Heart left ventricle (tissue), 16 donors: Measurements from ENCODE around the gene BRICD5. TPM values are rescaled to one million over a fixed set of nuclear protein-coding genes. Genes with fewer than 3 reads are reported as not detected.

Experiments
- ATAC-seq, 4 donors: fragments of 200-7000 bp; cut with Tn5 transposase; one replicate each; pipeline ENCODE4 v1.9.1; 2020 to 2022; ENCODE audit warnings: moderate library complexity in 4 of 4, mild to moderate bottlenecking in 3 of 4, moderate number of reproducible peaks in 1 of 4
- DNase-seq, 5 donors: peaks; one replicate each; pipeline ENCODE4 v3.0.0-alpha.2; 2020
- H3K27ac ChIP-seq, 12 donors: fragments of 200-600 bp; sonication (generic) in 4 of 12; one replicate each; pipeline versions ENCODE4 v1.5.0 to v1.8.0; 2016 to 2022; ENCODE audit warnings: mild to moderate bottlenecking in 2 of 12
- H3K27me3 ChIP-seq, 9 donors: fragments of 200-600 bp; sonication (generic) in 2 of 9; one replicate each; pipeline versions ENCODE4 v1.5.1 to v1.8.0; 2016 to 2022; ENCODE audit warnings: mild to moderate bottlenecking in 3 of 9
- H3K36me3 ChIP-seq, 9 donors: fragments of 200-600 bp; sonication (generic) in 2 of 9; one replicate each; pipeline versions ENCODE4 v1.5.0 to v1.8.0; 2018 to 2022; ENCODE audit warnings: mild to moderate bottlenecking in 2 of 9
- H3K4me1 ChIP-seq, 12 donors: fragments of 200-600 bp; sonication (generic) in 4 of 12; one replicate each; pipeline versions ENCODE4 v1.5.0 to v1.8.0; 2016 to 2022; ENCODE audit warnings: mild to moderate bottlenecking in 3 of 12
- H3K4me3 ChIP-seq, 12 donors: fragments of 200-600 bp; sonication (generic) in 4 of 12; one replicate each; pipeline versions ENCODE4 v1.5.0 to v1.8.0; 2017 to 2022; ENCODE audit warnings: mild to moderate bottlenecking in 9 of 12, moderate library complexity in 4 of 12
- H3K9me3 ChIP-seq, 12 donors: fragments of 200-600 bp; sonication (generic) in 4 of 12; one replicate each; pipeline versions ENCODE4 v1.5.0 to v1.8.0; 2016 to 2022; ENCODE audit warnings: mild to moderate bottlenecking in 1 of 12
- CTCF ChIP-seq, 12 donors: fragments of 200-600 bp; sonication (generic) in 4 of 12; IDR thresholded peaks; one replicate each; pipeline versions ENCODE4 v1.5.0 to v1.8.0; 2018 to 2022; ENCODE audit warnings: antibody characterized with exemption in 12 of 12, mild to moderate bottlenecking in 5 of 12
- POLR2A ChIP-seq, 2 donors: fragments of 450-650 bp; IDR thresholded peaks; one replicate each; pipeline ENCODE4 v1.6.1; 2017; ENCODE audit warnings: antibody characterized with exemption in 2 of 2, mild to moderate bottlenecking in 2 of 2, moderate library complexity in 2 of 2
- WGBS, 4 donors: extraction: QIAGEN DNeasy Blood & Tissue Kit in 2 of 4; methylation state at CpG; one replicate each; pipeline versions ENCODE4 v1.1.5 to v1.1.7; 2013 to 2018; 5-methylcytosine and 5-hydroxymethylcytosine counted together
- intact Hi-C, 10 donors: fragments of 100-400 bp; cut with DNase I; formaldehyde crosslinking; loops; one replicate each; pipeline versions ENCODE4 v1.11.1 to v1.14.2; 2022
- polyA plus RNA-seq, 2 donors: library from polyadenylated mRNA; stranded (reverse); fragments of 200-250 nt; gene quantifications; one replicate each; pipeline ENCODE4 v1.2.3, GENCODE V29; 2013
- total RNA-seq, 9 donors: library from RNA; depleted of rRNA in 2 of 9; stranded (reverse); fragments of >200 nt in 2 of 9; fragmentation: NEBNext Ultra II Directional in 3 of 9; extraction: Animal tissue kit (Norgen Biotek cat#: 25700) in 3 of 9; gene quantifications; one replicate each; pipeline versions ENCODE4 v1.1.0 to v1.2.4, GENCODE V29; 2016 to 2023
- donor health status: ischemic (EF 13 %, LVEDD 7.1; RV severe dilation, severe dysfunction).
- donor health status: healthy with polysubstance abuse.
- donor health status: DM: no; HTN: yes; CAD: no.
- donor health status: DM: no; HTN: no; CAD: no.
- donor health status: ischemic (EF 25% LVEDD 6.9; RV normal size, moderate dysfunction).
- donor health status: ischemic (EF 25% LVEDD 5.7; RV mildly dilated, moderate dysfunction).
- donor health status: healthy.
- donor health status: DM: yes; HTN: yes; CAD: no.
- donor health status: ischemic (EF 35%, LVEDD 5.7; RV mildly dilated, moderate dysfunction).
- donor health status: nonischemic (EF 11% LVEDD 7.7; RV severe dilation, severe dysfunction).
- donor health status: DM: yes; HTN: yes; CAD: no.
- donor health status: PGD.
- donor health status: ischemic (EF 29% LVEDD 5.4; RV normal size, mild dysfunction).
- donor health status: nonischemic (EF 23%, LVEDD 6.1; RV moderate dilation, normal function).

Gene BRICD5
- total and polyA plus RNA-seq, 11 donors = 1.7 to 11.7 (median 5.5) TPM

DNA sequence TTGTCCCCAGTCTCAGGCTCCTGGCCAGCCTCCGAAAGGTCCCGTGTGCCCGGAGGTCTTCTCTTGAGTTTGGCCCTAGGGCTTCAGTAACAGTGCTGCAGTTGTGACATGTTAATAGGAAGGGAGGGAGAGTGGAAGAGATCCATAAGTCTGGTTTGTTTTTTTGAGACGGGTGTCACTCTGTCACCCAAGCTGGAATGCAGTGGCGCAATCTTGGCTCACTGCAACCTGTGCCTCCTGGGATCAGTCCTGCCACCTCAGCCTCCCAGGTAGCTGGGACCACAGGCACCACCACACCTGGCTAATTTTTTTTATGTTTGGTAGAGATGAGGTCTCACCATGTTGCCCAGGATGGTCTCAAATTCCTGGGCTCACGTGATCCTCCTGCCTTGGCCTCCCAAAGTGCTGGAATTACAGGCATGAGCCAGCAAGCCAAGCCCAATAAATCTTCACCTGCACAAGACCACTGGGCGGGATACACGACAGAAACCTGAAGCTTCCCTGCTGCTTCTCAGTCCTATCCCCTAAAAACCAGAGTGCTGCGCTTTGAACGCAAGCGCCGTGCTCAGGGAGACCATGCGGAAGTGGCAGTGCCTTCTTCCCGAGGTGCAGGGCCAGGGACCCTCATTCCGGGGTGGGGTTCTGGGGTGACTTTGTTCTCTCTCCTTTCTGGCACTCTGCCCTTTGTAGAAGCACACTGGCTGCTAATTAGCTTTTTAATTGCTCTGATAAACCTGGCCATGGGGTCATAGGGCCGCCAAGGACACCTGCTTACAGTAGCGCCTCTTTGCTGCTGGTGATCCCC is 44.2 kb downstream of the BRICD5 start:
- Histone ChIP-seq H3K27me3 (no peaks in the 10 kb centered on the region), H3K27ac (no peak overlapping the region), H3K36me3 (peaks cover 0 to 55% (median 14%) of the 10 kb centered on the region in 9 donors), H3K9me3 (no peaks in the 10 kb centered on the region), H3K4me1 (peaks cover 0 to 9% (median under 1%) of the 10 kb centered on the region in 12 donors), H3K4me3 (no peak overlapping the region)
- TF ChIP-seq CTCF (IDR thresholded peaks at IDR 0.05) (no peak), POLR2A (IDR thresholded peaks at IDR 0.05) (no peak)
- ATAC-seq = no peak
- 91 to 94% (median 93%) methylated on average over 16 to 17 of the region's 17 CpGs for WGBS, 4 donors
- no peak for DNase-seq
- intact Hi-C loops = loop anchor here in 1 of 10 donors (10.0 kb wide), 1 partner anchor 258 kb away; the partner anchor contains the start of gene CCNF

DNA sequence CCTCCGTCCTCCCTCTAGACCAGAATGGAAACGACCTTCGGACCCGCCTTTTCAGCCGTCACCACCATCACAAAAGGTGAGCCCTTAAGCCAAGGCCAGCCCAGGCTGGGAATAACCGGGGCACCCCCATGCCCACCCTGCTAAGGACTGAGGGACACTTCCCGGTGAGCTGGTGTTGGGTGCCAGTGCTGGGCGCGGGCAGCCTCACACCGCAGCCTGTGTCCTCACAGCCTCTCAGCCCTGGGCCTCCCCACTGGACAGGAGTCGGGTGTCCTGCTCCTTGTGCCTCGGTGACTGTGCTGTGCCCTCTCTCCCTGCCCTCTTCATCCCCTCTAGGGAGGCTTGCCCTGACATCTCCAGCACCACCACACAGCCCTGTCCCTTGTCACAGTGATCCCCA is 44.8 kb downstream of the BRICD5 start:
- 92 to 100% (median 95%) methylated on average over 6 to 12 of the region's 12 CpGs for WGBS, 4 donors
- ATAC-seq (no peak), DNase-seq (no peak)
- no peak overlapping the region for H3K4me3 ChIP-seq
- H3K4me1 ChIP-seq = peaks cover 0 to 13% (median 3%) of the 10 kb centered on the region in 12 donors
- no peak for TF ChIP-seq POLR2A (IDR thresholded peaks at IDR 0.05)
- no peaks in the 10 kb centered on the region for H3K9me3 ChIP-seq
- peaks cover 0 to 50% (median 14%) of the 10 kb centered on the region in 9 donors for H3K36me3 ChIP-seq
- no peaks in the 10 kb centered on the region for H3K27me3 ChIP-seq
- intact Hi-C loops = loop anchor here in 1 of 10 donors (10.0 kb wide), 1 partner anchor 259 kb away; the partner anchor contains the start of gene CCNF
- no peak overlapping the region for H3K27ac ChIP-seq

GRCh38 chr16:2163211-2163881 is 47.3 kb downstream of the BRICD5 start:
- Histone ChIP-seq H3K27ac (no peak overlapping the region), H3K9me3 (no peaks in the 10 kb centered on the region), H3K36me3 (peaks cover 0 to 26% (median 12%) of the 10 kb centered on the region in 9 donors), H3K4me1 (peaks cover 0 to 32% (median 11%) of the 10 kb centered on the region in 12 donors), H3K27me3 (no peaks in the 10 kb centered on the region), H3K4me3 (no peak overlapping the region)
- 93 to 100% (median 96%) methylated on average over 11 to 26 of the region's 26 CpGs for WGBS, 4 donors
- intact Hi-C loops = loop anchor here in 2 of 10 donors (5.0 to 10.0 kb wide), 2 partner anchors 39 to 261 kb away; partner anchors contain the start of gene CCNF (in 1 of the 2)
- DNase-seq (no peak), ATAC-seq (no peak)
- TF ChIP-seq POLR2A (IDR thresholded peaks at IDR 0.05) (no peak), CTCF (IDR thresholded peaks at IDR 0.05) (no peak)

- 83 to 93% (median 91%) methylated on average over 6 to 13 of the region's 13 CpGs for WGBS, 4 donors
- Histone ChIP-seq H3K4me3 (no peak overlapping the region), H3K27ac (no peak overlapping the region), H3K4me1 (peaks cover 0 to 39% (median 15%) of the 10 kb centered on the region in 12 donors), H3K36me3 (peaks cover 0 to 20% (median 8%) of the 10 kb centered on the region in 9 donors), H3K9me3 (no peaks in the 10 kb centered on the region), H3K27me3 (no peaks in the 10 kb centered on the region)
- intact Hi-C loops = loop anchor here in 2 of 10 donors (5.0 to 10.0 kb wide), 2 partner anchors 40 to 262 kb away; partner anchors contain the start of gene CCNF (in 1 of the 2)
- no peak for TF ChIP-seq POLR2A (IDR thresholded peaks at IDR 0.05)
- TF ChIP-seq CTCF (IDR thresholded peaks at IDR 0.05) = no peak
- DNase-seq (no peak), ATAC-seq (no peak)
Measured at GRCh38 chr16:2162676-2163118, 48.0 kb downstream of the BRICD5 start.
